MCF 10A (cell line): ENCODE measurements around the gene HARBI1. TPM values are rescaled to one million over a fixed set of nuclear protein-coding genes. Genes with fewer than 3 reads are reported as not detected.

Experiments used
- BruUV-seq: library from RNA; stranded (reverse); fragments of 400-500 nt; replicated peaks from 2 replicates; lab custom pipeline; 2021; lab: Mats Ljungman, UMichigan
- CTCF ChIA-PET: fragments of 300-600 bp; sonication (Branson Sonifier 250); formaldehyde crosslinking; extraction: SDS; loops from one replicate; lab custom pipeline; 2021; ENCODE audit warnings: antibody characterized with exemption, inconsistent platforms; lab: Yijun Ruan, JAX
- POLR2A ChIA-PET: fragments of 300-600, 350-650 bp; sonication (Branson Sonifier 250); formaldehyde crosslinking; extraction: SDS; loops from one replicate; lab custom pipeline; 2020; ENCODE audit warnings: antibody characterized with exemption, inconsistent platforms; lab: Yijun Ruan, JAX
- DNase-seq: peaks from one replicate; pipeline ENCODE4 v3.0.0-alpha.2; 2018; ENCODE audit not compliant: unreplicated experiment
- H3K27ac Mint-ChIP-seq: one replicate; pipeline ENCODE4 v1.8.0; 2022; ENCODE audit warnings: mild to moderate bottlenecking, low read depth, mixed read lengths; ENCODE audit not compliant: unreplicated experiment
- H3K27me3 Mint-ChIP-seq: one replicate; pipeline ENCODE4 v1.8.0; 2022; ENCODE audit warnings: mixed read lengths; ENCODE audit not compliant: insufficient read depth, unreplicated experiment
- H3K36me3 Mint-ChIP-seq: one replicate; pipeline ENCODE4 v1.8.0; 2022; ENCODE audit warnings: mild to moderate bottlenecking, moderate library complexity, mixed read lengths; ENCODE audit not compliant: insufficient read depth, unreplicated experiment
- H3K4me1 Mint-ChIP-seq: one replicate; pipeline ENCODE4 v1.8.0; 2022; ENCODE audit warnings: mixed read lengths; ENCODE audit not compliant: insufficient read depth, unreplicated experiment
- H3K4me3 Mint-ChIP-seq: one replicate; pipeline ENCODE4 v1.8.0; 2022; ENCODE audit warnings: mild to moderate bottlenecking, moderate library complexity, mixed read lengths; ENCODE audit not compliant: unreplicated experiment
- H3K9me3 Mint-ChIP-seq: one replicate; pipeline ENCODE4 v1.8.0; 2022; ENCODE audit warnings: mixed read lengths; ENCODE audit not compliant: unreplicated experiment
- CTCF ChIP-seq: fragments of 200-600 bp; IDR thresholded peaks from one replicate; pipeline ENCODE4 v1.8.0; 2022; ENCODE audit warnings: antibody characterized with exemption, mild to moderate bottlenecking; ENCODE audit not compliant: unreplicated experiment
- intact Hi-C: fragments of 100-400 bp; cut with micrococcal nuclease; formaldehyde crosslinking; loops from 2 replicates; pipeline ENCODE4 v1.14.1; 2022
- total RNA-seq: library from RNA; stranded (reverse); gene quantifications from 2 replicates; pipeline ENCODE4 v1.2.3, GENCODE V29; 2022

HARBI1 gene
- total RNA-seq, 1 experiment from 2014 or later = 6.8 TPM

- no TSS peak for BruUV-seq
- DNase-seq = no peak
- ChIA-PET CTCF (interaction anchor here (0.8 to 1.2 kb wide), 4 partner anchors 62 to 165 kb away, joined by 3 to 6 read pairs (median 3); no protein-coding TSS in a partner anchor), POLR2A (interaction anchor here (0.7 to 9.6 kb wide), 19 partner anchors 9 to 431 kb away, joined by 3 to 108 read pairs (median 4); partner anchors contain the start of genes AMBRA1, ATG13 and HARBI1)
- no peak for TF ChIP-seq CTCF
- H3K27ac Mint-ChIP-seq = peak overlapping the region; percentile 66
- H3K9me3 Mint-ChIP-seq = no peaks in the 10 kb centered on the region
- H3K4me1 Mint-ChIP-seq = peaks cover 31% of the 10 kb centered on the region
- no peaks in the 10 kb centered on the region for H3K27me3 Mint-ChIP-seq
- intact Hi-C loops = no loop called here
- peak overlapping the region; percentile 37 for H3K4me3 Mint-ChIP-seq
- no peaks in the 10 kb centered on the region for H3K36me3 Mint-ChIP-seq
Observed at GRCh38 chr11:46553814-46554212, 63.2 kb downstream of the HARBI1 start.

Other genes with a start within 250 kb of the HARBI1 start
- 0.49 and 1.8 TPM in 2 replicates for gene MDK, start 235.6 kb downstream of the HARBI1 start, total RNA-seq
- not detected in 2 replicates for gene CHRM4, start 225.5 kb downstream of the HARBI1 start, total RNA-seq
- 19.6 and 28.5 TPM in 2 replicates for gene AMBRA1, start 23.2 kb downstream of the HARBI1 start, total RNA-seq
- 75.1 and 91.7 TPM in 2 replicates for gene ATG13, start 326 bp upstream of the HARBI1 start, total RNA-seq
- gene ARHGAP1, start 83.4 kb upstream of the HARBI1 start, total RNA-seq = 61.0 and 63.6 TPM in 2 replicates
- 14.5 and 15.3 TPM in 2 replicates for gene ZNF408, start 83.8 kb upstream of the HARBI1 start, total RNA-seq
- not detected in 2 replicates for gene F2, start 102.0 kb upstream of the HARBI1 start, total RNA-seq
- gene CKAP5, start 229.1 kb upstream of the HARBI1 start, total RNA-seq = 170 and 193 TPM in 2 replicates